Spleen (tissue), 13 donors: ENCODE results near the gene GAS6. TPM values are rescaled to one million over a fixed set of nuclear protein-coding genes. Genes with fewer than 3 reads are reported as not detected.
A peak's percentile ranks its signal among the peaks of the same experiment; 100 is the strongest.
"Not testable (repeated sequence)": the region's sequence is repeated elsewhere in the genome, so short reads cannot be mapped to it uniquely, and the experiment has no call there.

Source experiments
- DNase-seq: peaks from one replicate; pipeline ENCODE4 v3.0.0-alpha.2; 2020
- H3K27ac ChIP-seq, 8 donors: fragments of 200-600 bp; sonication (generic) in 7 of 8; 1 replicate in 4 of 8; 2 replicates in 4 of 8; pipeline versions ENCODE4 v1.5.0 to v1.8.0; 2016 to 2021; ENCODE audit warnings: inconsistent platforms in 4 of 8, mild to moderate bottlenecking in 4 of 8, moderate library complexity in 1 of 8
- H3K27me3 ChIP-seq, 7 donors: fragments of 200-600 bp; sonication (generic) in 6 of 7; replicated peaks in 1 of 7; 1 replicate in 4 of 7; 2 replicates in 3 of 7; pipeline versions ENCODE4 v1.5.0 to v1.8.0; 2016 to 2021; ENCODE audit warnings: inconsistent platforms in 3 of 7, mild to moderate bottlenecking in 1 of 7
- H3K36me3 ChIP-seq, 6 donors: fragments of 200-600 bp; sonication (generic) in 5 of 6; 1 replicate in 4 of 6; 2 replicates in 2 of 6; pipeline versions ENCODE4 v1.5.0 to v1.8.0; 2016 to 2021; ENCODE audit warnings: inconsistent platforms in 2 of 6
- H3K4me1 ChIP-seq, 6 donors: fragments of 200-600 bp; sonication (generic) in 5 of 6; 1 replicate in 3 of 6; 2 replicates in 3 of 6; pipeline versions ENCODE4 v1.5.0 to v1.8.0; 2016 to 2021; ENCODE audit warnings: inconsistent platforms in 3 of 6
- H3K4me3 ChIP-seq, 8 donors: fragments of 200-600 bp; sonication (generic) in 7 of 8; 1 replicate in 4 of 8; 2 replicates in 4 of 8; pipeline versions ENCODE4 v1.5.0 to v1.8.0; 2016 to 2021; ENCODE audit warnings: inconsistent platforms in 4 of 8, mild to moderate bottlenecking in 4 of 8, moderate library complexity in 2 of 8
- H3K9me3 ChIP-seq, 8 donors: fragments of 200-600 bp; sonication (generic) in 7 of 8; 1 replicate in 4 of 8; 2 replicates in 4 of 8; pipeline versions ENCODE4 v1.5.0 to v1.8.0; 2016 to 2021; ENCODE audit warnings: inconsistent platforms in 4 of 8
- CTCF ChIP-seq, 11 experiments: fragments of 200-600 bp in 7 of 11; fragments of 450-650 bp in 4 of 11; sonication (generic) in 4 of 11; IDR thresholded peaks in 8 of 11; conservative IDR thresholded peaks in 3 of 11; 1 replicate in 7 of 11; 2 replicates in 4 of 11; pipeline versions ENCODE4 v1.4.0 to v1.8.0; 2016 to 2021; ENCODE audit warnings: antibody characterized with exemption in 11 of 11, inconsistent platforms in 4 of 11, mild to moderate bottlenecking in 1 of 11
- POLR2A ChIP-seq, 3 donors: fragments of 450-650 bp; IDR thresholded peaks; one replicate each; pipeline ENCODE4 v1.5.1; 2017; ENCODE audit warnings: antibody characterized with exemption in 3 of 3, mild to moderate bottlenecking in 1 of 3
- POLR2AphosphoS5 ChIP-seq, 3 donors: sonication (generic); formaldehyde crosslinking; IDR thresholded peaks; one replicate each; pipeline ENCODE4 v1.5.1; 2017; ENCODE audit warnings: antibody characterized with exemption in 3 of 3
- WGBS, 5 donors: extraction: QIAGEN DNeasy Blood & Tissue Kit in 3 of 5; methylation state at CpG; one replicate each; pipeline versions ENCODE4 v1.1.5 to v1.1.7; 2013 to 2018; 5-methylcytosine and 5-hydroxymethylcytosine counted together
- intact Hi-C: fragments of 100-400 bp; cut with DNase I; formaldehyde crosslinking; loops from one replicate; pipeline ENCODE4 v1.15.0; 2023; ENCODE audit warnings: low total_unique reads
- long read RNA-seq, 2 donors: transcript quantifications; one replicate each; lab custom pipeline, GENCODE V29; 2026
- polyA plus RNA-seq, 3 donors: library from polyadenylated mRNA; stranded (reverse); fragments of 200-250 nt; gene quantifications; one replicate each; pipeline ENCODE4 v1.2.1, GENCODE V29; 2013
- total RNA-seq, 7 donors: library from RNA; depleted of rRNA in 3 of 7; stranded (reverse); fragments of >200 nt in 3 of 7; fragmentation: NEBNext Ultra II Directional in 4 of 7; extraction: Animal tissue kit (Norgen Biotek cat#: 25700) in 4 of 7; gene quantifications; one replicate each; pipeline versions ENCODE4 v1.1.0 to v1.2.1, GENCODE V29; 2016 to 2021
- donor health status: healthy with polysubstance abuse.
- donor health status: DM: no; HTN: no; CAD: no; lungs with moderate emphysema.
- donor health status: DM: no; HTN: no; CAD: no.
- donor health status: Bipolar disorder and iron deficiency.
- donor health status: healthy.
- donor health status: DM: no; HTN: no; CAD: no.
- donor health status: DM: yes; HTN: yes; CAD: no.

The GAS6 gene
- total RNA-seq: 10 to 100 TPM; 22.0 to 54.5 (median 39.3) TPM
- polyA plus RNA-seq: 10 to 100 TPM; 16.7 to 33.5 (median 18.4) TPM
- long read RNA-seq, donor 1, transcript GAS6-204 (1 exons, 2,646 nt): major isoform, 7 of 14 reads
- long read RNA-seq, donor 1, transcript GAS6-201 (15 exons, 2,490 nt): minor isoform, 5 of 14 reads
- long read RNA-seq, donor 1, partial matches to known transcripts: 0 of 14 reads
- long read RNA-seq, donor 1, other reads (novel, unspliced or antisense): 0 of 14 reads
- long read RNA-seq, donor 2, transcript GAS6-201 (15 exons, 2,490 nt): major isoform, 14 of 23 reads
- long read RNA-seq, donor 2, transcript GAS6-204 (1 exons, 2,646 nt): minor isoform, 8 of 23 reads
- long read RNA-seq, donor 2, partial matches to known transcripts: 0 of 23 reads
- long read RNA-seq, donor 2, other reads (novel, unspliced or antisense): 0 of 23 reads

DNA sequence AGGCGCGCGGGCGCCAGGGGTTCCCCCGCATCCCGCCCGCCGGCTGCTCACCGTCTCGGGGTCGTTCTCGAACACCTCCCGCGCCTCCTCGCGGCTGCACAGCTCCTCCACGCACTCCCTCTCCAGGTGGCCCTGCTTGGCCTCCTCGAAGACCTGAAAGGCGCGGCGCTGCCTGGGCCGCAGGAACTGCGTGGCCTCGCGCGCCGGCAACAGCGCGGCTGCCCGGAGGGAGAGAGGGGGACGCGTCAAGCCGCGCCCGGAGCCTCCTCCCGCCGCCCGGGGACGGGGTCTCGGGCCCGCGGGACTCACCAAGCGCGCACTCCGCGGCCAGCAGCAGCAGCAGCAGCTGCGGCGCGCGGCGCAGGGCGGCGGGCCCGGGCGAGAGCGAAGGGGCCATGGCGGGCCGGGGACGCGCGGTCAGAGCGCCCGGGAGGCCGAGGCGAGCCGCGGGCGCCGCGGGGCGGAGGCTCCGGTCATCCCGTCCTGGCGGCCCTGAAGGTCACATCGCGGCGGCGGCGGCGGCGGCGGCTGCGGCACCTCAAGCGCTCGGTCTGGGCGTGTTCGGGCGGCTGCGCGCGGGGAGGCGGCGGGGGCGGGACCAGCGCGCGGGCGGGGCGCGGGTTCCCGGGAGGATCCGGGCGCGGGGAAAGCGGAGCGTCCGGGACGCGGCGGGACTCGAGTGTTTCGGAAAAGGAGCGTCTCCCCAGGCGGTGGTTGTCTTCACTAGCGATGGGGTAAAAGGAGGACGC, at the start of gene GAS6:
Gene GAS6 (minus strand): TSS at position 553 of the 749 bp plus-strand sequence. CDS start 156 bp downstream, at position 397.
- DNase-seq: no peak
- H3K4me3 ChIP-seq: peak within 1 kb of the TSS; percentile 53 to 76 (median 62)
- no peaks in the 10 kb centered on the region for H3K36me3 ChIP-seq
- intact Hi-C loops: no loop called here
- WGBS, 5 donors: 1 to 2% (median 1%) methylated on average over 39 to 116 of the region's 116 CpGs
- H3K27ac ChIP-seq: peak within 1 kb of the TSS in 7 of 8 donors; percentile 43 to 70 (median 67)
- TF ChIP-seq POLR2A (IDR thresholded peaks at IDR 0.05) (no peak), CTCF (IDR thresholded peaks at IDR 0.05 in 8 of 11, conservative IDR thresholded peaks at IDR 0.05 in 3 of 11) (no peak), POLR2AphosphoS5 (IDR thresholded peaks at IDR 0.05) (no peak)
- H3K27me3 ChIP-seq: peaks cover 0 to 64% (median 20%) of the 10 kb centered on the region in 7 donors
- peaks cover 0 to 8% (median 0%) of the 10 kb centered on the region in 8 donors for H3K9me3 ChIP-seq
- H3K4me1 ChIP-seq: peaks cover 7 to 49% (median 23%) of the 10 kb centered on the region in 6 donors

DNA sequence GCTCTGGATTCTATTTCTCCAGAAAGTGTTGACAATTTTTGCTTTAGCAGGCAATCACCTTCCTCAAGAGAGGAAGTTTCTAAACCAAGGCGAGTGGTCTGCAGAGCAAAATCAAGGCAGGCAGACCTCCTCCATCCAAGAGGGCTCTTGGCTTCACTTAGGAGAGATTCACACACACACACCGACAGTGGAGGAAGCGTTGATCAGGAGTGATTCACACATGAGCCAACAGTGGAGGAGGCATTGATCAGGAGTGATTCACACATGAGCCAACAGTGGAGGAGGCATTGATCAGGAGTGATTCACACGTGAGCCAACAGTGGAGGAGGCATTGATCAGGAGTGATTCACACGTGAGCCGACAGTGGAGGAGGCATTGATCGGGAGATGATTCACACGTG, 49.5 kb upstream of the GAS6 start:
- Histone ChIP-seq H3K27me3 (peaks cover 0 to 55% (median 3%) of the 10 kb centered on the region in 7 donors), H3K9me3 (peaks cover 0 to 13% (median 0%) of the 10 kb centered on the region in 8 donors)
- H3K4me1 ChIP-seq, intact Hi-C loops, H3K27ac ChIP-seq, H3K36me3 ChIP-seq, H3K4me3 ChIP-seq, DNase-seq: not testable (repeated sequence)
- 73 to 85% (median 84%) methylated on average over 8 of the region's 8 CpGs for WGBS, 5 donors

GRCh38 chr13:113912596-113912995, 48.7 kb upstream of the GAS6 start:
- no peak for DNase-seq
- TF ChIP-seq POLR2A (IDR thresholded peaks at IDR 0.05) (no peak), POLR2AphosphoS5 (IDR thresholded peaks at IDR 0.05) (no peak), CTCF (IDR thresholded peaks at IDR 0.05 in 8 of 11, conservative IDR thresholded peaks at IDR 0.05 in 3 of 11) (no peak)
- Histone ChIP-seq H3K36me3 (no peaks in the 10 kb centered on the region), H3K27me3 (peaks cover 0 to 56% (median 3%) of the 10 kb centered on the region in 7 donors), H3K4me3 (no peak overlapping the region), H3K4me1 (peaks cover 0 to 9% (median 3%) of the 10 kb centered on the region in 6 donors), H3K9me3 (peaks cover 0 to 13% (median 0%) of the 10 kb centered on the region in 8 donors), H3K27ac (no peak overlapping the region)
- intact Hi-C loops: no loop called here
- 46 to 59% (median 53%) methylated on average over 3 of the region's 3 CpGs for WGBS, 5 donors

DNA sequence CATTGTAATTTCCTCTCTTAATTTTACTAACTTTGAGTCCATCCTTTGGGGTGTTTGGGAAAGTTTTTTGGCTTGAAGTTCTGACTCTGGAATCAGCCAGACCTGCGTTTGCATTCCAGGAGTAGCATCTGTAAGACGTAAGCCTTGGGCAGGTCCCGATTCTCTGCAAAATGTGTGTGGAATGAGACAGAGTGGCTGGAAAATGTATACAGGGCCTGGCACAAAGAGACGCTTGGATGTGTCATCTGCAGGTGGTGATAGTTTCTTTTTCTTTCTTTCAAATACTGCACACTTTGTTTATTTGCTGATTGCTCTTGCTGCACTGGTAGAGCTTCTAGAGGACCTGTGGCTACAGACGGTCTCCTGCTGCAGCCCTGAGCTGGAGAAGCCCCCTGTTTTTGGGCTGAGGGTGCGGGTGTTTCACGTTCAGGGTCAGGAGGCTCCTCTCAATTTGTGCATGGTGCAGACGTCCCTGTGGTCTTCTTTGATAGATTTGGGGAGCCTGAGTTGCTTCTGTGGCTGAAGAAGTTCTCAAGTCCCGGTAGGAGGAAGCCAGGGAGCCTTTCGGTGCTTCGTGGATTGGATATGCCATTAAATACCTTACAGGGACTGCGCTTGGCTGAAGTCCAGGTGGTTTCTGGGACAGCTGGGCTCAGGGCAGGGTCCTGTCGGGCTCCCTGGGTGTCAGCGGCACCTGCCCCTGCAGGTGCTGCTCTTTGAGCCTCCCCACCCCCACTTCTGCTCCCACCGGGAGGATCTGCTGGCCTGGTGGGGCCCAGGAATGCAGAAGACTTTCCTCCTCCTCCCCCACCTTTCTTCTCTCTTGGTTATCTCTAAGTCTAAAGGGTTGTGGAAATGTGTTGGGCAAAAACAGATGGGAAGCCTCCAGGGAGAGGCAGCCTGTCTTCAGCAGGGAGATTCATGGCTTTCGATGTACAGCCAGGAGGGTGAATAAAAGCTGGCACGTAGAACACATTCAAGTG, 44.0 kb upstream of the GAS6 start:
- peaks cover 0 to 9% (median 3%) of the 10 kb centered on the region in 6 donors for H3K4me1 ChIP-seq

More for the DNA sequence above, 44.0 kb upstream of the GAS6 start:
- intact Hi-C loops: no loop called here
- WGBS, 5 donors: 39 to 49% (median 46%) methylated on average over 17 of the region's 17 CpGs
- DNase-seq: no peak
- Histone ChIP-seq H3K27ac (no peak overlapping the region), H3K4me3 (no peak overlapping the region), H3K36me3 (no peaks in the 10 kb centered on the region), H3K27me3 (peaks cover 0 to 24% (median 0%) of the 10 kb centered on the region in 7 donors), H3K9me3 (peaks cover 0 to 7% (median 0%) of the 10 kb centered on the region in 8 donors)
- no peak for TF ChIP-seq POLR2A (IDR thresholded peaks at IDR 0.05)
- TF ChIP-seq CTCF (IDR thresholded peaks at IDR 0.05 in 8 of 11, conservative IDR thresholded peaks at IDR 0.05 in 3 of 11): no peak
- no peak for TF ChIP-seq POLR2AphosphoS5 (IDR thresholded peaks at IDR 0.05)
